HTERT RPE-1 (cell line): Measurements from ENCODE around the gene MASTL.

Experiments used
- in situ Hi-C: fragments of 300-500 bp; cut with MboI; formaldehyde crosslinking; loops from 4 replicates; pipeline ENCODE4 v1.14.3; 2020; ENCODE audit warnings: low sequenced_read_pairs

Gene MASTL

GRCh38 chr10:27225011-27225590 lies 69.9 kb downstream of the MASTL start:
- in situ Hi-C loops: no loop called here

GRCh38 chr10:27225642-27226257 lies 70.6 kb downstream of the MASTL start:
- in situ Hi-C loops: no loop called here

GRCh38 chr10:27230022-27230421 lies 74.9 kb downstream of the MASTL start:
- in situ Hi-C loops: no loop called here

GRCh38 chr10:27235706-27236105 lies 80.6 kb downstream of the MASTL start:
- in situ Hi-C loops: no loop called here
